ENCODE data around the gene ZMPSTE24. TPM values are rescaled to one million over a fixed set of nuclear protein-coding genes. Genes with fewer than 3 reads are reported as not detected.
A peak's percentile ranks its signal among the peaks of the same experiment; 100 is the strongest.
"Not testable (repeated sequence)": the region's sequence is repeated elsewhere in the genome, so short reads cannot be mapped to it uniquely, and the experiment has no call there.

ZMPSTE24 gene
- polyA plus RNA-seq, 1 donor from 2014 or later = 22.9 TPM

DNA sequence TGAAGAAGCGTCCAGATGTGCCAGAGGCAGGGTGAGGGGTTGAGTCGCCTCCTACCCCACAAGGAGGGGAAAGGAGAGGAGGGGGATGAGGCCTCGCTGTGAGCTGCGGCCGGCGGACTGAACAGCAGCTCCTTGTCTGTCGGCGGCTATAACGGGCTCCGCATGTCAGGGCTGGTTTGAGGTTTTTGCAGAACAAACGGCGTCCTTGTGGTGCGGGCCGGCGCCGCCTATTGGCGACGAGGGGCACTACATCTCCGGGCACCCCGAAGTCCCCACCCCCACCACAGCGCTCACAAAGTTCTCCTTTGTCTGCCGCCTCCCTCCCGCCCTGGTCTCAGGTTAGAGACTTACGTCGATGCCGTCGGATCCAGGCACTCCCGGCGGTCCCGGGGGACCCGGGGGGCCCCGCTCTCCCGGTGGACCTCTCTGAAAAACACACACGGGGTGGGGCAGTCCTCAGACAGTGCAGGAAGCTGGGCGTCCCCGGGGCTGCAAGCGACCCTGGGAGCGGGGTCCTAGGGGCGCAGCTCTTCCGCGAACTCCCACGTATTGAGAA is 57.3 kb downstream of the ZMPSTE24 start:
- no peaks in the 10 kb centered on the region for H3K9me3 Mint-ChIP-seq
- H3K4me3 Mint-ChIP-seq = peak overlapping the region; percentile 74 to 95 (median 88)
- peaks cover 31 to 42% (median 33%) of the 10 kb centered on the region in 3 donors for H3K4me1 Mint-ChIP-seq
- no peaks in the 10 kb centered on the region for H3K36me3 Mint-ChIP-seq
- peak overlapping the region; percentile 39 to 92 (median 90) for H3K27ac Mint-ChIP-seq
- peaks cover 11% of the 10 kb centered on the region for H3K27me3 Mint-ChIP-seq

DNA sequence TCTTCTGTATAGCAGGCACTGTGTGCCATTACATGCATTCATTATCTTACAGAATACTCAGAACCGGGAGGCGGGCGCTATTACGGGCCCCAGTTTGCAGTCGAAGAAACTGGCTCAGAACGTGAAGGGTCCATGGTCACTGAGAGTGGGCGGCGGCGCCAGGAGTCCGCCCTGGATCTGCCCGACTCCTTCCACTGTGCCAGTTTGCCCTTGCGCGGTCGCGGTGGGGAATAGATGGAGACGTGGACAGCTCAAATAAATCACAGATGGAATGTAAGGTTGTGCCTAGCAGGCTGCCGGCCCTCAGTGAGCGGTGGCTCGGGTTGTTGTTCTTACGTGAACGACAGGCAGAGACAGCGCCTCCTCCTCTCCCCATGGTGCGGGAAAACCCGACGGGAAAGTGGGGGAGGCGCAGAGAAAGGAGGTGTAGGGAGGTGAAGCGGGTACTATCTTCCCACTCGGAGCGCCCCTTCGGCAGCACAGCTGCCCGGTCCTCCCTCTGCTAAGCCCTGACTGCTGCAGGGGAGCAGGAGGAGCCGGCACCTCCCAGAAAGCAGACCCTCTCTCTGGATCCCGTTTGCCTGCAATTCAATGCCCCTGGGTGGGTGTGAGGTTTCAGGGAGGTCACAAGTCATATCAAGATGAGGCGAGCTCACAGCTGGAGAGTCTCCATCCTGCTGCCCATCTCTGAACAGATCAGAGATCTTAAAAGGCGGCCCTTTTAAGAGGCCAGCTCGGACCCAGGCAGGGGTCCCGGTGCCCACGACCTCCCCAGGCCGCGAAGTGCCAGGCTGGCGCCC is 58.0 kb downstream of the ZMPSTE24 start:
- peak overlapping the region; percentile 74 to 95 (median 88) for H3K4me3 Mint-ChIP-seq
- H3K27ac Mint-ChIP-seq = peak overlapping the region; percentile 39 to 90 (median 43)
- no peaks in the 10 kb centered on the region for H3K36me3 Mint-ChIP-seq
- H3K9me3 Mint-ChIP-seq = no peaks in the 10 kb centered on the region
- H3K27me3 Mint-ChIP-seq = peaks cover 11% of the 10 kb centered on the region
- peaks cover 31 to 37% (median 31%) of the 10 kb centered on the region in 3 donors for H3K4me1 Mint-ChIP-seq

GRCh38 chr1:40316595-40317393 is 58.8 kb downstream of the ZMPSTE24 start, which contains the start of gene COL9A2:
Gene COL9A2 (minus strand): TSS chr1:40317286. CDS start chr1:40317197, 89 bp downstream.
- no peaks in the 10 kb centered on the region for H3K9me3 Mint-ChIP-seq
- peaks cover 11% of the 10 kb centered on the region for H3K27me3 Mint-ChIP-seq
- H3K4me1 Mint-ChIP-seq = peaks cover 31 to 37% (median 31%) of the 10 kb centered on the region in 3 donors
- peak within 1 kb of the TSS; percentile 74 to 95 (median 88) for H3K4me3 Mint-ChIP-seq
- H3K27ac Mint-ChIP-seq = peak within 1 kb of the TSS in 2 of 3 donors; percentile 90 to 91
- H3K36me3 Mint-ChIP-seq = no peaks in the 10 kb centered on the region

- Mint-ChIP-seq H3K27ac (peak overlapping the region in 2 of 3 donors; percentile 19 to 91), H3K36me3 (no peaks in the 10 kb centered on the region)
Observed at GRCh38 chr1:40317394-40318074, 59.5 kb downstream of the ZMPSTE24 start.

GRCh38 chr1:40318476-40318875 is 60.4 kb downstream of the ZMPSTE24 start:
- no peak overlapping the region for H3K4me3 Mint-ChIP-seq
- H3K36me3 Mint-ChIP-seq = no peaks in the 10 kb centered on the region
- peak overlapping the region in 1 of 3 donors; percentile 19 for H3K27ac Mint-ChIP-seq
- no peaks in the 10 kb centered on the region for H3K9me3 Mint-ChIP-seq
- H3K27me3 Mint-ChIP-seq = peaks cover 10% of the 10 kb centered on the region
- H3K4me1 Mint-ChIP-seq = peaks cover 18 to 28% (median 21%) of the 10 kb centered on the region in 3 donors

More at GRCh38 chr1:40317394-40318074, 59.5 kb downstream of the ZMPSTE24 start:
- peaks cover 11% of the 10 kb centered on the region for H3K27me3 Mint-ChIP-seq
- H3K4me3 Mint-ChIP-seq = peak overlapping the region; percentile 65 to 95 (median 82)
- H3K9me3 Mint-ChIP-seq = no peaks in the 10 kb centered on the region
- peaks cover 27 to 37% (median 29%) of the 10 kb centered on the region in 3 donors for H3K4me1 Mint-ChIP-seq

DNA sequence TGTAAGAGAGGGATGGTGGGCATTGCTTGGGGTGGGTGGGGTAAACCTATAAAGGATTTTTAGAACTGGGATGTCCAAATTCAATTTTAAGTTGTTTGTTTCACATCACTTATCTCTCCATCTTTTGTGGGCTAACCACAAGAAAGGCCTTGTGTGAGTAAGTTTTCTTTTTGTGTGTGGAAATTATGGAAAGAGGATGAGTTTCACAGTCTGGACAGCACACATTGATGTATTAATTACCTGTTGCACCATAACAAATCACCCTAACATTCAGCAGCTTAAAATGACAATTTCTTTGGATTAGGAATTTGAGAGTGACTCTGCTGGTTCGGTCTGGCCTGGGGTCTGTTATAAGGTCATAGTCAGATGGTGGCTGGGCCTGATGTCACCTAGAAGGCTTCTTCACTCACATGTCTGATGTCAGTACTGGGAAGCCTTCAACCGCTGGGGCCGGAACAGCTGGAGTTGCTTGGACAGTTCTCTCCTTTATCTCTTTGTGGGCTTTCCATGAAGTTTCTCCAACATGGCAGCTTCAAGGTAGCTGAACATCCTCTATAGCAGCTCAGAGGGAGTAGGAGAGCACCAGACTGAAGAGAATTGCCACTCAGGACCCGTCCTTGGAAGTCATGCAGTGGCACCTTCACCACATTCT is 61.1 kb downstream of the ZMPSTE24 start:
- peak overlapping the region in 1 of 4 donors; percentile 74 for H3K4me3 Mint-ChIP-seq

GRCh38 chr1:40331403-40331802 is 73.4 kb downstream of the ZMPSTE24 start:
- not testable (repeated sequence) for H3K9me3 Mint-ChIP-seq, H3K4me1 Mint-ChIP-seq, H3K27me3 Mint-ChIP-seq, H3K27ac Mint-ChIP-seq, H3K4me3 Mint-ChIP-seq, H3K36me3 Mint-ChIP-seq

More for the DNA sequence above, 61.1 kb downstream of the ZMPSTE24 start:
- H3K36me3 Mint-ChIP-seq = no peaks in the 10 kb centered on the region
- peaks cover 13 to 23% (median 14%) of the 10 kb centered on the region in 3 donors for H3K4me1 Mint-ChIP-seq
- H3K27me3 Mint-ChIP-seq = peaks cover 9% of the 10 kb centered on the region
- no peaks in the 10 kb centered on the region for H3K9me3 Mint-ChIP-seq
- H3K27ac Mint-ChIP-seq = no peak overlapping the region

- Mint-ChIP-seq H3K27me3 (no peaks in the 10 kb centered on the region), H3K27ac (peak overlapping the region in 1 of 3 donors; percentile 16), H3K4me3 (no peak overlapping the region), H3K4me1 (no peaks in the 10 kb centered on the region), H3K36me3 (no peaks in the 10 kb centered on the region), H3K9me3 (peaks cover 0 to 5% (median 3%) of the 10 kb centered on the region in 3 donors)
Observed at GRCh38 chr1:40332695-40333094, 74.7 kb downstream of the ZMPSTE24 start.

DNA sequence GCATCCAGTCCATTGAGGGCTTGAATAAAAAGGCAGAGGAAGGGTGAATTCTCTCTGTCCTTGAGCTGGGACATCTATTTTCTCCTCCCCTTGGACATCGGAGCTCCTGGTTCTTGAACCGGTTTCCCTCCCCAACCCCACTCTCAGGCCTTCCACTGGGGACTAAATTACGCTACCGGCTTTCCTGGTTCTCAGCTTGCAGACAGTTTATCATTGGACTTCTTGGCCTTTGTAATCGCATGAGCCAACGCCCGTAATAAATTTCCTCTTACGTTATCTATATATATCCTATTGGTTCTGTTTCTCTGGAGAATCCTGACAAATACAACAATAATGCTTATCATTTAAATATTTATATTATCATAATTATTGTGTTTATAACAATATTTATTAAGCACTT is 79.4 kb downstream of the ZMPSTE24 start:
- no peaks in the 10 kb centered on the region for H3K36me3 Mint-ChIP-seq
- H3K27me3 Mint-ChIP-seq = no peaks in the 10 kb centered on the region
- peaks cover 0 to 3% (median 0%) of the 10 kb centered on the region in 3 donors for H3K9me3 Mint-ChIP-seq
- peak overlapping the region in 1 of 3 donors; percentile 51 for H3K27ac Mint-ChIP-seq
- H3K4me1 Mint-ChIP-seq = peaks cover 21 to 29% (median 27%) of the 10 kb centered on the region in 3 donors
- no peak overlapping the region for H3K4me3 Mint-ChIP-seq

DNA sequence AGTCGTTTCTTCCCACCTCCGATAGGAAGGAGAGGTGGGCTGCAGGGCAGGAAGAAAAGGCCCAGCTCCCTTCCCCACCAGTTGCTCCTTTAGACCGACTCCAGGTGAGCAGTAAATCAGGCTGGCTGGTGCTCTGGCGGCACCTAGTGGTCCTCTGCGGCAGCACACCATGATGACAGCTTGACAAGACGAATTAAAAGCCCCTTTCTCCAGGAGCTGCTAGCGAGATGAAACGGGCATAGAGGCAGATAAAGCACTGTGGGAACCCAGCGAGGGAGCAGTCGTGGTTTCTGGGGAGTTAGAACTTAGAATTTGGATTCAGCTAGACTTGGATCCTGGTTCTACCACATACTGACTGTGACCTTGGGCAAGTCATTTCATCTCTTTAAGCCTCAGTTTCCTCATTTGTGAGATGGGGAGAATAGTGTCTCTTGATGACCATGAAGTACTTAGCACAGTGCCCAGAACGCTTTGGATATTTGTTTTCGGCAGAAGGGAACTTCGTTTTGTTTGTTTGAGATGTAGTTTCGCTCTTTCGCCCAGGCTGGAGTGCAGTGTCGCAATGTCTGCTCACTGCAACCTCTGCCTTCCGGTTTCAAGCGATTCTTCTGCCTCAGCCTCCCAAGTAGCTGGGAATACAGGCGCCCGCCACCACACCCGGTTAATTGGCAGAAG is 80.8 kb downstream of the ZMPSTE24 start:
- peaks cover 25 to 34% (median 32%) of the 10 kb centered on the region in 3 donors for H3K4me1 Mint-ChIP-seq

DNA sequence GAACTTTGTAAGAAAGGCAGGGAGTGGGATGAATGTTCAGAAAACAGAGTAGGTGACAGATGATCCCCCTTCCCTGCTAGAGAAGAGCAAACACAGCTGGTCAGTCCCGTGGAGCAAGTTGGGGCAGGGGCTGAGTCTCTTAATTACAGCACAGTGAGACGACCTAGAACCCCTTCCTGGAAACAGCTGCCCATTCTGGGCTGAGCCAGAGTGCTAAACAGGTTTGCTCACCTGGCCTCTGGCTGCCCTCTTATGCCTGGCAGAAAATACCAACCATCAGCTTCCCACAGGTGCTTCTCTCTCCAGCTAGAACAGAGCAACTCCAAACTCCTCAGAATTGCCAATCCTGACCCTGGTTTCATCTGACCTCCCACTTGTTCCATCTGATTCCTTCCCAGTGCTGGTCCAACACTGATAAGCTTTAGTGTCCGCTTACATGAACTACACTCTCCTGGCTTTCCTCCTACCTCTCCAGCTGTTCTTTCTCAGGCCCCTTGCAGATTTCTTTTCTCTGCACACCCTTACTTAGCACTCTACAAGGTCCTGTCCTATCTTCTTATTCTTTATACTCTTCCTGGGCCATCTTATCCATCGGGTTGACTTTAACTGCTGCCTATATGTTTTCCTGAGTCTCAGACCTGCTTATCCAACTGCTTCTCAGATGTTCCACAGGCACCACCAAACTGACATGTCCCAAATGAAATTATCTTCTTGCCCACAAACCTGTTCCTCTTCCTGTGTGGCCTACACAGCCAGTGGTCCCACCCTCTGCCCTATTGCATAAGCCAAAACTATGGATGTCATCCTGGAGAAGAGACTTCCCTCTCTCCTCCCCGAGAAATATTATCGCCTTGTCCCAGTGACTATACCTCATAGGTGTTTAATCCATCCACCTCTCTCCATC is 81.6 kb downstream of the ZMPSTE24 start:
- peak overlapping the region in 1 of 4 donors; percentile 5 for H3K4me3 Mint-ChIP-seq
- H3K9me3 Mint-ChIP-seq = no peaks in the 10 kb centered on the region
- peaks cover 3% of the 10 kb centered on the region for H3K36me3 Mint-ChIP-seq
- peaks cover 33 to 41% (median 39%) of the 10 kb centered on the region in 3 donors for H3K4me1 Mint-ChIP-seq
- H3K27ac Mint-ChIP-seq = peak overlapping the region in 1 of 3 donors; percentile 18
- no peaks in the 10 kb centered on the region for H3K27me3 Mint-ChIP-seq

More for the DNA sequence above, 80.8 kb downstream of the ZMPSTE24 start:
- H3K27me3 Mint-ChIP-seq = no peaks in the 10 kb centered on the region
- H3K27ac Mint-ChIP-seq = peak overlapping the region in 2 of 3 donors; percentile 0 to 1
- H3K9me3 Mint-ChIP-seq = no peaks in the 10 kb centered on the region
- peak overlapping the region in 2 of 4 donors; percentile 41 to 42 for H3K4me3 Mint-ChIP-seq
- H3K36me3 Mint-ChIP-seq = no peaks in the 10 kb centered on the region

DNA sequence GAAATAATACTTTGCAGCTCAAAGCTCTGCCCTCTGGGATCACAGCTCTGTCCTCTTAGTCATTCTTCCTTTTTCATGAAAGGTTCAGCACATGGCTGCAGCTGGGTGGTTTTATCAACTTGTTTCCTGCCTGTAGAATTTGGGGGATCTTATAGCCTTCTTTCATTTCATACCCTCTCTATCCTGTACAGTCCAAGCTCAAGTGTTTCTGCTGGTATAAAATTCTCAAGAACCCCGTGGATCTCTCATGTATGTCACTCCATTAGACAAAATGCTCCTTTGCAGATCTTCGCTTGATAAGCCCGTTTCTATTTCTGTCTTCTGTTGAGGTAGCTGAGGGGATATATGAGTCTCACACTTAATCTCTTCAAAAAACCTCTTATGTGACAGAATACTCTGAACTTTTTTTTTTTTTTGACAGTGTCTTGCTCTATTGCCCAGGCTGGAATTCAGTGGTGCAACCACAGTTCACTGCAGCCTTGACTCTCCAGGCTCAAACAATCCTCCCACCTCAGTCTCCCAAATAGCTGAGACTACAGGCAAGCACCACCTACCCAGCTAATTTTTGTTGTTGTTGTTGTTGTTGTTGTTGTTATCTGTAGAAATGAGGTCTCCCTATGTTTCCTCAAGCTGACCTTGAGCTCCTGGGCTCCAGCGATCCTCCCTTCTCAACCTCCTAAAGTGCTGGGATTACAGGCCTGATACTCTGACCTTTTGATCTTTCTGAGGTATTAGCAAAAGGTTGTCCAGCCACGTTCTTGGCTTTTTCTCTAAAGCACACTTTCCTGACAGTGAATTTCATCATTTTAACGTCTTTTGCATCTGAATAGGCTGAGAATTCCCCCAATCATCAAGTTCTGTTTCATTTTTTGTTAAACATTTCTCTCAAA is 83.7 kb downstream of the ZMPSTE24 start:
- H3K27me3 Mint-ChIP-seq = no peaks in the 10 kb centered on the region
- H3K4me1 Mint-ChIP-seq = peaks cover 37 to 51% (median 46%) of the 10 kb centered on the region in 3 donors
- H3K36me3 Mint-ChIP-seq = peaks cover 3% of the 10 kb centered on the region
- peak overlapping the region; percentile 9 to 82 (median 40) for H3K27ac Mint-ChIP-seq
- no peaks in the 10 kb centered on the region for H3K9me3 Mint-ChIP-seq
- H3K4me3 Mint-ChIP-seq = peak overlapping the region in 3 of 4 donors; percentile 15 to 29 (median 27)

All from IgD-negative memory B cell (primary cell).